Fibroblast of mammary gland (primary cell): ENCODE results near the gene BGN.

Experiments used
- DNase-seq: peaks from one replicate; pipeline ENCODE4 v3.0.0-alpha.2; 2010; ENCODE audit warnings: low read depth
- H3K4me3 ChIP-seq: 2 replicates; pipeline ENCODE4 v1.5.1; 2011; ENCODE audit warnings: low read depth, mild to moderate bottlenecking, low read length, moderate library complexity; ENCODE audit not compliant: control insufficient read depth
- TF ChIP-seq, protein P1 (sequence below): conservative IDR thresholded peaks from 2 replicates; pipeline ENCODE4 v1.5.1; 2011; ENCODE audit warnings: low read depth, low read length, inconsistent platforms; ENCODE audit not compliant: control insufficient read depth, insufficient read depth

The BGN gene

DNA sequence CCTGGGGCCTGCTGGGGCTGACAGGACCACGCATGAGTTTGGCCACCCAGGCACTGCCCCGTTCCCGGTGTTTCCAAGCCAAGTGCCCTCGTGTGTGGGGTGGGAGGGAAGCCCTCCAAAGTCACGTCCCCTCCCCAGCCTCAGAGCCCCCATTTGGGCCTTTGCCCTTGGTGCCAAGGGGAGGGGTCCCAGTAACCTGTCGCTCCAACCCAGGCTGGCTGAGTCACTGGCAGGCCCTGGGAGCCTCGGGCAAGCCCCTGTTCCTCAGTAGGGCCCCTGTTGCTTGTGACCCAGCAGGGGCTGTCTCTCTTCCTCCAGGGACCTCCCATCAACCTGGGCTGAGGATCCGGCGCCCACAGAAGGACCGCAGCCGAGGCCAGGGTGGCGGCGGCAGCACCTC lies 13.7 kb upstream of the BGN start:
- no peak for DNase-seq
- TF ChIP-seq, protein P1, sequence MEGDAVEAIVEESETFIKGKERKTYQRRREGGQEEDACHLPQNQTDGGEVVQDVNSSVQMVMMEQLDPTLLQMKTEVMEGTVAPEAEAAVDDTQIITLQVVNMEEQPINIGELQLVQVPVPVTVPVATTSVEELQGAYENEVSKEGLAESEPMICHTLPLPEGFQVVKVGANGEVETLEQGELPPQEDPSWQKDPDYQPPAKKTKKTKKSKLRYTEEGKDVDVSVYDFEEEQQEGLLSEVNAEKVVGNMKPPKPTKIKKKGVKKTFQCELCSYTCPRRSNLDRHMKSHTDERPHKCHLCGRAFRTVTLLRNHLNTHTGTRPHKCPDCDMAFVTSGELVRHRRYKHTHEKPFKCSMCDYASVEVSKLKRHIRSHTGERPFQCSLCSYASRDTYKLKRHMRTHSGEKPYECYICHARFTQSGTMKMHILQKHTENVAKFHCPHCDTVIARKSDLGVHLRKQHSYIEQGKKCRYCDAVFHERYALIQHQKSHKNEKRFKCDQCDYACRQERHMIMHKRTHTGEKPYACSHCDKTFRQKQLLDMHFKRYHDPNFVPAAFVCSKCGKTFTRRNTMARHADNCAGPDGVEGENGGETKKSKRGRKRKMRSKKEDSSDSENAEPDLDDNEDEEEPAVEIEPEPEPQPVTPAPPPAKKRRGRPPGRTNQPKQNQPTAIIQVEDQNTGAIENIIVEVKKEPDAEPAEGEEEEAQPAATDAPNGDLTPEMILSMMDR, result no peak
- no peak overlapping the region for H3K4me3 ChIP-seq

DNA sequence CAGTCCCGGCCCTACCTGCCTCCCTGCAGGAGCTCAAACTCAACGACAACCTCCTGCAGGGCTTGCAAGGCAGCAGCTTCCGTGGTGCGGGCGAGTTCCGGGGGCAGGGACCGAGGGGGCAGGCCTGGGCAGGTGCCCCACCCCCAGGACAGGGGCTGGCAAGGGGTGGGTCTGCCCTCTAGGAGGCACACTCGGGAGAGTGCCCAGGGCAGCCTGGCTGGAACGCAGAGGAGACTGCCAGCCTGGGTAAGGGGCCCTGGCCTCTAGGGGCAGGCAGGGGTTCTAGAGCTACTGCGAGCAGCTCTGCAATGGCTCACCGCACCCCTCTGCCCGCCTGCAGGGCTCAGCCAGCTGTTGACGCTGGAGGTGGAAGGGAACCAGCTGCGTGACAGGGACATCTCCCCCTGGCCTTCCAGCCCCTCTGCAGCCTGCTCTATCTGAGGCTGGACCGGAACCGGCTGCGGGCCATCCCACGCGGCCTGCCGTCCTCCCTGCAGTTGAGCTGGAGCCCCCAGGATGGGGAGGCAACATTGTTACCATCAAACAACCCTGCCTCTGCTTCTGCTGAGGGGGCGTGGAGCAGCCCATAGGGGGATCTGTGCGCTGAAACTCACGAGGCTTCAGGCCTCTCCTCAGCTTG lies 12.3 kb upstream of the BGN start:
- DNase-seq, result no peak
- TF ChIP-seq, protein P1, result no peak
- H3K4me3 ChIP-seq, result no peak overlapping the region

DNA sequence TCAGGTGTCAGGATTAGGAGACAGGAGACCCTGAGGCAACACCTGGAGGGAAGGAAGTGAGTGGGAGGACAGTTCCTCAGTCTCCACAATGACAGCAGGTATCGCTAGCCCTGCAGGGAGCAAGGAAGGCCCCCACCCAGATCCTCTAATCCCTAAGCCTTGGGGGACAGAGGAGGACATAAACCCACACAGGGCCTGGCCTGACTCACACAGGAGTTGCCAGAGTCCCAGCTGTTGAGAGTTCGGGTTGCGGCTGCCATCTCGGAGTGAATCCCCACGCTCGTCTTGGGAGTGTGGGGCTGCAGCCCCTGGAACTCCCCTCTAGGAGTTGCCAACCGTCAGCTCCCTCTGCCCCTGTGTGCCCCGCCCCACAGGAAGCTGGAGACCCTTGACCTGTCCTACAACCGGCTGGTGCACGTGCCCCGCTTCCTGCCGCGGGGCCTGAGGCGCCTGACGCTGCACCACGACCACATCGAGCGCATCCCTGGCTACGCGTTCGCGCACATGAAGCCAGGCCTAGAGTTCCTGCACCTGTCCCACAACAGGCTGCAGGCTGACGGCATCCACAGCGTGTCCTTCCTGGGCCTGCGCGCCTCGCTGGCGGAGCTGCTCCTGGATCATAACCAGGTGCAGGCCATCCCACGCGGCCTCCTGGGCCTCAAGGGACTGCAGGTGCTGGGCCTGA lies 9.2 kb upstream of the BGN start:
- TF ChIP-seq, protein P1, result no peak
- DNase-seq, result no peak
- no peak overlapping the region for H3K4me3 ChIP-seq

DNA sequence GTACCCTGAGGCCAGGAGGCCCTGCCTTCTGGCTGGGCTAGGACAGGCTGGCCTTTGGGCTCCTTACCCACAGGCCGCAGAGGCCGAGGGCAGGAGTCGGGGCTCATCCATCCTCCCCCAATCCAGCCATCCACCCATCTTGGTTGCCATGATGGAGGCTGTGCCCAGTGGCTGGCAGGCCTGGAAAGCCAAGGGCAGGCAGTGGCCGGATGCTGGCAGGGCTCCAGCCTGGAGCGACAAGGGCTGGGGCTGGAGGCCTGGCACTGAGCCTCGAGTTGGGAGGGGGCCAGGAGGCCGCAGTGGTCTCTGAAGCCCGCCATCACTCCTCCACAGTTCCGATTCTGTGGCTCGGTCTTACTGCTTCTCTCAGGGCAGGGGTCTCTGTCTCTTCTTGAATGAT lies 8.6 kb upstream of the BGN start:
- TF ChIP-seq, protein P1, result no peak
- H3K4me3 ChIP-seq, result no peak overlapping the region
- DNase-seq, result no peak

DNA sequence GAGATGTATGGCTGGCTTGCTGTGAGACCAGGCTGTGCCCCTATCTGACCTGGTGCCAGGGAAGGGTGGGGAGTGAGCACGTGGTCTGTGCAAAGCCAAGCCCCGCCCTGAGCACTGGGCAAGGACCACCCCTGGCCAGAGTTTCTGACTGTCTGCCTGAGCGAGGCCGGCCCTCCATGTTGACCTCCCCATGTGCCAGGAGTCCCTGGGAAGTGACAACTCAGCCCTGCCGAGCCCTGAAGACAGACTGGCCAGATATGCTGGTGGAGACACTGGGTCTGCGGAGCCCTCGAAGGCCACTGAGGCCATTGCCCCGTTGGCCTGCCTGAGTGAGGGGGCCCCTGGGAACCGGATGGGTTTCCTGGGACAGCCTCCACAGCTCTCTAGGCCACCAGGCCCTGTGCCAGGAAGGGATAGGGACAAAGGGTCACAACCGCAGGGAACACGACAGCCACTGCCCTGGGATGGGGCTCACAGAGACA lies 7.1 kb upstream of the BGN start:
- TF ChIP-seq, protein P1, result no peak
- H3K4me3 ChIP-seq, result no peak overlapping the region
- no peak for DNase-seq

DNA sequence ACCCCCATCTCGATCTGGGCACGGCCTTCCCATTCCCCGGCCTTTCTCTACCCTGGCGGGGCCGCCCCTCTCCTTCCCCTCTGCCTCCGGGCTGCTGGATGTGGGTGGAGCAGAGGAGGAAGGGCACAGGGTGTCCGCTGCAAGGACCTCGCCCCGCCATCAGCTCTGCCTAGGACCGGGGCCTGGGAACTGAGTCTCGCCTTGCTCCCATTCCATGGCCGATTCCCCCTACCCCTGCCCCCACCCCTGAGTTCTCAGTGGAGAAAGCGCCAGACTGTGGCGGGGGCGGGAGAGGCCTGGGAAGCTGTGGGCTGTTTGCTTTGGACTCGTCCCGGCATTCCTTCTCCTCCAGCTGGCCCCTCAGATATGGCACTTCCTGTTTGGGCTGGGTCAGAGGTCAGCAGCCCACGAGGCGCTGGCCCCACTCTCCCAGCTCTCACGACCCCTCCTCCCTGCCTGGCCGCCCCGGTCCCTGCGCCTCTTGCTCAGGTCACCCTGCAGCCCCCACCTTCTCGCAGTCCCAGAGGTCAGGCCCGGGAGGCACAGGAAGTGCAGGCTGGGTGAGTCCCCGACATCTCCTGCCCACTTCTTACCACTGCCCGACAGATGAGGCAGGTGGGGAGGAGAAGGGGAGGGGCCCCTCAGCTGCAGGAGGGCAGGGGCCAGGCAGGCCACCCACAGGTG lies 6.4 kb upstream of the BGN start:
- DNase-seq, result no peak
- no peak overlapping the region for H3K4me3 ChIP-seq
- TF ChIP-seq, protein P1, result no peak
